B cell (primary cell): Measurements from ENCODE around the gene RAB39B. TPM values are rescaled to one million over a fixed set of nuclear protein-coding genes. Genes with fewer than 3 reads are reported as not detected.

Experiments
- ATAC-seq: fragments of 200-7000 bp; cut with Tn5 transposase; one replicate; pipeline ENCODE4 v1.10.0; 2021; ENCODE audit warnings: low read depth, mild to moderate bottlenecking, moderate number of reproducible peaks, moderate library complexity
- CTCF ChIA-PET: fragments of 350-600 bp; sonication (Branson Sonifier 250); formaldehyde crosslinking; loops from one replicate; lab custom pipeline; 2021; ENCODE audit warnings: antibody characterized with exemption, inconsistent platforms; lab: Charles Lee
- POLR2A ChIA-PET: fragments of 350-600 bp; sonication (Branson Sonifier 250); formaldehyde crosslinking; loops from one replicate; lab custom pipeline; 2021; ENCODE audit warnings: antibody characterized with exemption; lab: Charles Lee
- DNase-seq: peaks from one replicate; pipeline ENCODE4 v3.0.0; 2013
- H2AFZ ChIP-seq: 2 replicates; pipeline ENCODE4 v1.6.1; 2012; ENCODE audit warnings: mild to moderate bottlenecking, low read depth, low read length; ENCODE audit not compliant: insufficient read depth, poor library complexity, severe bottlenecking
- H3K27ac ChIP-seq, 2 donors: 1 replicate in 1 of 2; 2 replicates in 1 of 2; pipeline ENCODE4 v1.5.1; 2012 to 2013; ENCODE audit warnings: low read length in 2 of 2, mild to moderate bottlenecking in 2 of 2, moderate library complexity in 1 of 2
- H3K27me3 ChIP-seq, 4 experiments: fragments of 200-600 bp in 1 of 4; sonication (generic) in 1 of 4; replicated peaks in 1 of 4; 1 replicate in 2 of 4; 2 replicates in 2 of 4; pipeline versions ENCODE4 v1.6.1 to v1.7.0; 2013 to 2016; ENCODE audit warnings: low read length in 3 of 4, mild to moderate bottlenecking in 2 of 4, mixed read lengths in 1 of 4, moderate library complexity in 1 of 4; ENCODE audit not compliant: insufficient read depth in 4 of 4, control insufficient read depth in 3 of 4; ENCODE audit errors: control extremely low read depth in 1 of 4
- H3K36me3 ChIP-seq, 2 experiments: replicated peaks in 1 of 2; 1 replicate in 1 of 2; 2 replicates in 1 of 2; pipeline versions ENCODE4 v1.6.1 to v1.7.1; 2013; ENCODE audit warnings: low read length in 1 of 2; ENCODE audit not compliant: insufficient read depth in 2 of 2, control insufficient read depth in 1 of 2; ENCODE audit errors: control extremely low read depth in 1 of 2, extremely low read depth in 1 of 2
- H3K4me1 ChIP-seq, 2 donors: fragments of 200-600 bp in 1 of 2; sonication (generic) in 1 of 2; 1 replicate in 1 of 2; 2 replicates in 1 of 2; pipeline versions ENCODE4 v1.5.1 to v1.6.1; 2013 to 2017; ENCODE audit warnings: low read length in 2 of 2; ENCODE audit not compliant: control insufficient read depth in 2 of 2, insufficient read depth in 2 of 2
- H3K4me2 ChIP-seq: replicated peaks from 2 replicates; pipeline ENCODE3; 2012; ENCODE audit warnings: mild to moderate bottlenecking, low read depth, low read length; ENCODE audit not compliant: poor library complexity, severe bottlenecking
- H3K4me3 ChIP-seq, 5 experiments: fragments of 200-600 bp in 1 of 5; sonication (generic) in 1 of 5; 1 replicate in 3 of 5; 2 replicates in 2 of 5; pipeline versions ENCODE4 v1.5.1 to v1.7.0; 2011 to 2016; ENCODE audit warnings: low read length in 4 of 5, mild to moderate bottlenecking in 4 of 5, low read depth in 2 of 5, control low read depth in 1 of 5, moderate library complexity in 1 of 5; ENCODE audit not compliant: insufficient read depth in 1 of 5; ENCODE audit errors: control extremely low read depth in 1 of 5, extremely low read depth in 1 of 5
- H3K79me2 ChIP-seq: fragments of 200-600 bp; sonication (generic); one replicate; pipeline ENCODE4 v1.6.0; 2016; ENCODE audit warnings: low read length; ENCODE audit not compliant: control insufficient read depth, insufficient read depth
- H3K9ac ChIP-seq: fragments of 200-600 bp; sonication (generic); 2 replicates; pipeline ENCODE4 v1.6.1; 2017; ENCODE audit warnings: mild to moderate bottlenecking, low read length, moderate library complexity
- H3K9me3 ChIP-seq, 3 donors: one replicate each; pipeline versions ENCODE4 v1.6.1 to v1.7.1; 2013; ENCODE audit warnings: low read length in 2 of 3; ENCODE audit not compliant: control insufficient read depth in 2 of 3, insufficient read depth in 1 of 3; ENCODE audit errors: control extremely low read depth in 1 of 3
- H4K20me1 ChIP-seq: 2 replicates; pipeline ENCODE4 v1.6.0; 2012; ENCODE audit warnings: mild to moderate bottlenecking, low read length; ENCODE audit not compliant: insufficient read depth, control insufficient read depth, poor library complexity, severe bottlenecking
- H3K27ac Mint-ChIP-seq: one replicate; pipeline ENCODE4 v1.8.0; 2021; ENCODE audit warnings: mixed read lengths
- H3K27me3 Mint-ChIP-seq: one replicate; pipeline ENCODE4 v1.8.0; 2021; ENCODE audit warnings: mixed read lengths
- H3K4me1 Mint-ChIP-seq: one replicate; pipeline ENCODE4 v1.8.0; 2021; ENCODE audit warnings: mixed read lengths
- H3K4me3 Mint-ChIP-seq: one replicate; pipeline ENCODE4 v1.8.0; 2021; ENCODE audit warnings: mixed read lengths
- H3K9me3 Mint-ChIP-seq: one replicate; pipeline ENCODE4 v1.8.0; 2022; ENCODE audit warnings: mixed read lengths; ENCODE audit not compliant: insufficient read depth
- CTCF ChIP-seq: fragments of 200-600 bp; IDR thresholded peaks from one replicate; pipeline ENCODE4 v1.8.0; 2022; ENCODE audit warnings: antibody characterized with exemption, mild to moderate bottlenecking
- EZH2 ChIP-seq: IDR thresholded peaks from 2 replicates; pipeline ENCODE4 v1.6.1; 2012; ENCODE audit warnings: borderline replicate concordance, low read depth, mild to moderate bottlenecking, moderate library complexity, low read length; ENCODE audit not compliant: insufficient read depth, poor library complexity, severe bottlenecking
- WGBS: methylation state at CpG from one replicate; pipeline ENCODE4 v1.1.5; 2013; ENCODE audit warnings: missing lambda C conversion rate; ENCODE audit not compliant: insufficient coverage; 5-methylcytosine and 5-hydroxymethylcytosine counted together
- intact Hi-C: fragments of 100-400 bp; cut with micrococcal nuclease; formaldehyde crosslinking; loops from one replicate; pipeline ENCODE4 v1.10.0; 2022
- polyA minus RNA-seq: library from RNA; depleted of rRNA, polyadenylated mRNA; stranded (reverse); fragments of >200 nt; gene quantifications from 2 replicates; pipeline ENCODE4 v1.2.3, GENCODE V29; 2012
- polyA plus RNA-seq: library from polyadenylated mRNA; depleted of rRNA; stranded (reverse); fragments of >200 nt; gene quantifications from 2 replicates; pipeline ENCODE4 v1.2.3, GENCODE V29; 2012
- total RNA-seq, 2 donors: library from RNA; stranded (reverse); fragments of 120-200 nt in 1 of 2; gene quantifications; 1 replicate in 1 of 2; 2 replicates in 1 of 2; pipeline versions ENCODE4 v1.2.3 to v1.2.4, GENCODE V29; 2013 to 2022

RAB39B gene
- total RNA-seq (7.8 and 8.8 TPM in 2 replicates), polyA plus RNA-seq (2.0 and 2.4 TPM in 2 replicates), polyA minus RNA-seq (3.4 and 3.9 TPM in 2 replicates)
- 8.4 TPM for total RNA-seq (2013)

GRCh38 chrX:155263854-155264628, at the start of gene RAB39B:
TSS of gene RAB39B (minus strand) at chrX:155264491. CDS start at chrX:155264288, 203 bp downstream.
- Histone ChIP-seq H3K27ac (peak within 1 kb of the TSS; percentile 66 to 89), H3K27me3 (no peaks in the 10 kb centered on the region), H3K4me3 (peak within 1 kb of the TSS; percentile 5 to 77 (median 64)), H3K4me2 (peak within 1 kb of the TSS; percentile 79), H3K9me3 (no peaks in the 10 kb centered on the region), H3K9ac (peak within 1 kb of the TSS; percentile 78), H2AFZ (peak within 1 kb of the TSS; percentile 85), H3K79me2 (peaks cover 14% of the 10 kb centered on the region), H3K4me1 (peaks cover 4 to 11% of the 10 kb centered on the region in 2 donors), H3K36me3 (peaks cover 0 to 11% of the 10 kb centered on the region in 2 experiments), H4K20me1 (no peaks in the 10 kb centered on the region)
- Mint-ChIP-seq H3K4me1 (peaks cover 20% of the 10 kb centered on the region), H3K4me3 (peak within 1 kb of the TSS; percentile 88), H3K9me3 (no peaks in the 10 kb centered on the region), H3K27ac (peak within 1 kb of the TSS; percentile 85), H3K27me3 (no peaks in the 10 kb centered on the region)
- ChIA-PET CTCF (interaction anchor here (1.6 kb wide), 1 partner anchor 47 kb away, joined by 7 read pairs; the partner anchor contains the start of gene VBP1), POLR2A (interaction anchor here (1.3 kb wide), 1 partner anchor 47 kb away, joined by 5 read pairs; the partner anchor contains the start of gene VBP1)
- intact Hi-C loops: loop anchor here (1.0 to 2.0 kb wide), 2 partner anchors 48 to 237 kb away; partner anchors contain the start of genes FUNDC2 and VBP1
- TF ChIP-seq EZH2: no peak
- TF ChIP-seq CTCF: no peak
- peak; percentile 86 for ATAC-seq
- 1% methylated on average over 39 of the region's 58 CpGs for WGBS
- DNase-seq: peak; percentile 75

GRCh38 chrX:155313766-155314165, 49.5 kb upstream of the RAB39B start:
- Mint-ChIP-seq H3K4me1 (no peaks in the 10 kb centered on the region), H3K27me3 (peaks cover 11% of the 10 kb centered on the region), H3K4me3 (no peak overlapping the region), H3K27ac (no peak overlapping the region), H3K9me3 (peaks cover under 1% of the 10 kb centered on the region)
- ChIA-PET CTCF (no interaction called here), POLR2A (no interaction called here)
- ATAC-seq (no peak), DNase-seq (no peak)
- no peaks in the 10 kb centered on the region for H3K4me1 ChIP-seq
- H3K4me3 ChIP-seq: no peak overlapping the region
- H3K9ac ChIP-seq: no peak overlapping the region
- TF ChIP-seq EZH2 (no peak), CTCF (no peak)
- H3K36me3 ChIP-seq: no peaks in the 10 kb centered on the region
- H3K27me3 ChIP-seq: no peaks in the 10 kb centered on the region
- no peak overlapping the region for H3K27ac ChIP-seq
- H3K79me2 ChIP-seq: no peaks in the 10 kb centered on the region
- no peaks in the 10 kb centered on the region for H4K20me1 ChIP-seq
- intact Hi-C loops: no loop called here
- WGBS: 83% methylated on average over 1 of the region's 4 CpGs
- no peak overlapping the region for H3K4me2 ChIP-seq
- H3K9me3 ChIP-seq: no peaks in the 10 kb centered on the region
- H2AFZ ChIP-seq: no peak overlapping the region
